ENCODE measurements around the gene CKAP4. TPM values are rescaled to one million over a fixed set of nuclear protein-coding genes. Genes with fewer than 3 reads are reported as not detected.

CKAP4 gene
- total and polyA plus RNA-seq, 2 of the 13 experiments (the other 11 are each of a cell fraction or from before 2014, with no cell fraction given), result 39.2 to 70.2 TPM

- TF ChIP-seq ZNF501 (CRISPR knock-in tag; IDR thresholded peaks at IDR 0.05) (0 out of 2 replicates have a peak, but pooled peaks have one; percentile 16), ZNF629 (CRISPR knock-in tag; conservative IDR thresholded peaks at IDR 0.05) (peak; percentile 51; the same call in 1 of the 2 replicates)
Observed at GRCh38 chr12:106248846-106249371, 1.1 kb upstream of the CKAP4 start (continued).

GRCh38 chr12:106248312-106248845 is 559 bp upstream of the CKAP4 start:
- no peak overlapping the region for H2AFZ ChIP-seq (ENCODE audit: low read length)
- H3K9me3 ChIP-seq (ENCODE audit: low read length), result no peaks in the 10 kb centered on the region
- intact Hi-C loops (cut with micrococcal nuclease; ENCODE audit: unreplicated experiment) (loop anchor here (5.0 kb wide), 1 partner anchor 99 kb away; no protein-coding TSS in a partner anchor), in situ Hi-C loops (cut with HindIII; ENCODE audit: extremely low pct_ligation_motif_present, low pct_unique_long_range_greater_than_20kb) (no loop called here)
- H3K36me3 ChIP-seq (replicated peaks in 1 of 2; ENCODE audit: control insufficient read depth in 1 of 2, insufficient read depth in 2 of 2, low read length in 2 of 2), result peaks cover 1 to 9% of the 10 kb centered on the region in 2 experiments; a peak in 2 of 5 replicates
- H3K4me3 ChIP-seq (replicated peaks in 1 of 3; ENCODE audit: insufficient read depth in 1 of 3, low read depth in 2 of 3, low read length in 3 of 3), result peak overlapping the region; percentile 59 to 90 (median 80)
- ATAC-seq, result peak; percentile 59
- peaks cover 7% of the 10 kb centered on the region for H3K79me2 ChIP-seq (ENCODE audit: insufficient read depth, low read length)
- ChIA-PET CTCF (ENCODE audit: low intra/inter-chr PET ratio, low total read pairs) (no interaction called here), POLR2A (interaction anchor here (0.9 to 2.3 kb wide), 7 partner anchors 18 to 53 kb away, joined by 3 to 13 read pairs (median 4); no protein-coding TSS in a partner anchor)
- H3K4me1 ChIP-seq (ENCODE audit: insufficient read depth, low read length), result peaks cover 49% of the 10 kb centered on the region
- H3K4me2 ChIP-seq (ENCODE audit: low read depth, low read length), result peak overlapping the region; percentile 86
- BruUV-seq (replicated peaks), result TSS peak; percentile 79
- WGBS (ENCODE audit: low lambda C conversion rate), result 0% methylated on average over 5 of the region's 36 CpGs
- no peaks in the 10 kb centered on the region; the same call in 1 of the 2 replicates for H4K20me1 ChIP-seq (ENCODE audit: insufficient read depth, low read length)
- peak; percentile 19 for DNase-seq (ENCODE audit: low spot score)
- H3K9ac ChIP-seq (ENCODE audit: insufficient read depth, low read depth, low read length), result peak overlapping the region; percentile 80
- peak overlapping the region; percentile 68 for H3K27ac ChIP-seq (ENCODE audit: extremely low read length, insufficient read depth, low read length)
- FAIRE-seq, result no peak
- H3K27me3 ChIP-seq (ENCODE audit: control insufficient read depth in 1 of 2, insufficient read depth in 2 of 2, low read length in 2 of 2), result peaks cover 0 to 4% of the 10 kb centered on the region in 2 experiments; a peak in 1 of 5 replicates
- TF ChIP-seq PHF5A (CRISPR knock-in tag; IDR thresholded peaks at IDR 0.05; ENCODE audit: low read depth, unreplicated experiment) (no peak), KMT2B (CRISPR knock-in tag; IDR thresholded peaks at IDR 0.05) (no peak), SRF (IDR thresholded peaks at IDR 0.05; ENCODE audit: low read depth, low read length) (no peak), ZGPAT (CRISPR knock-in tag; IDR thresholded peaks at IDR 0.05) (no peak), ZBTB7B (CRISPR knock-in tag; IDR thresholded peaks at IDR 0.05) (peak; percentile 64), NR1H2 (CRISPR knock-in tag; IDR thresholded peaks at IDR 0.05; ENCODE audit: borderline replicate concordance, low read depth) (no peak), CTCF (CRISPR knock-in tag; IDR thresholded peaks at IDR 0.05) (no peak), TRIM22 (IDR thresholded peaks at IDR 0.05) (no peak), ZNF337 (CRISPR knock-in tag; IDR thresholded peaks at IDR 0.05; ENCODE audit: borderline replicate concordance, low read depth) (no peak), KLF15 (CRISPR knock-in tag; IDR thresholded peaks at IDR 0.05; ENCODE audit: borderline replicate concordance) (no peak), MLX (CRISPR knock-in tag; IDR thresholded peaks at IDR 0.05) (no peak), MTA3 (CRISPR knock-in tag; IDR thresholded peaks at IDR 0.05) (no peak), SIN3A (IDR thresholded peaks at IDR 0.05; ENCODE audit: borderline replicate concordance, low read depth, low read length) (no peak; the same call in 1 of the 2 replicates), ZBTB25 (CRISPR knock-in tag; IDR thresholded peaks at IDR 0.05) (no peak)

All from HepG2 (cell line).